SU-DHL-6 (cell line): Measurements from ENCODE around the gene SLC30A3.

Experiments
- EZH2phosphoT487 ChIP-seq: fragments of 200-600 bp; sonication (generic), shearing (Covaris generic); conservative IDR thresholded peaks from 2 replicates; pipeline ENCODE4 v1.6.1; 2018; ENCODE audit warnings: mild to moderate bottlenecking, antibody characterized with exemption, low read length, moderate library complexity, mixed read lengths
- TF ChIP-seq, protein P1 (sequence below): fragments of 200-600 bp; sonication (generic); IDR thresholded peaks from one replicate; pipeline ENCODE4 v1.5.1; 2017; ENCODE audit warnings: antibody characterized with exemption, mild to moderate bottlenecking, low read length, moderate library complexity; ENCODE audit not compliant: insufficient read depth, poor library complexity, severe bottlenecking

DNA sequence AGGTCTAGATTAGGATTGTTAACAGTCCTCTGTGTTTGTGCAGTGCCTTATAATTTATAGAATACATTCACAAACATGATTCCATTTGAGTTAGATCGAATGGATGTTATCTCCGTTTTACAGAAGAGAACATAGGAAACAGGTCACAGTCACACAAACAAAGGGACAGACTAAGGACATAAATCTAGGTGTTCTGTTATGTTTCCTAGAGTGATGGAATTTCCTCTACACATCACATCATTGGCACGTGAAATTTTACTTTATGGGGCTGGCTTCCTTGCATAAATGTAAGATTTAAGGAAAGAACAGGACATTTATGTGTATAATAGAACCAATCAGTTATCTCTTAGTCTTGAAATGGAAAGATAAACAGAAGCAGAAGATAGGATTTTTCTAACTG is 25.8 kb upstream of the SLC30A3 start:
- TF ChIP-seq, protein P1, sequence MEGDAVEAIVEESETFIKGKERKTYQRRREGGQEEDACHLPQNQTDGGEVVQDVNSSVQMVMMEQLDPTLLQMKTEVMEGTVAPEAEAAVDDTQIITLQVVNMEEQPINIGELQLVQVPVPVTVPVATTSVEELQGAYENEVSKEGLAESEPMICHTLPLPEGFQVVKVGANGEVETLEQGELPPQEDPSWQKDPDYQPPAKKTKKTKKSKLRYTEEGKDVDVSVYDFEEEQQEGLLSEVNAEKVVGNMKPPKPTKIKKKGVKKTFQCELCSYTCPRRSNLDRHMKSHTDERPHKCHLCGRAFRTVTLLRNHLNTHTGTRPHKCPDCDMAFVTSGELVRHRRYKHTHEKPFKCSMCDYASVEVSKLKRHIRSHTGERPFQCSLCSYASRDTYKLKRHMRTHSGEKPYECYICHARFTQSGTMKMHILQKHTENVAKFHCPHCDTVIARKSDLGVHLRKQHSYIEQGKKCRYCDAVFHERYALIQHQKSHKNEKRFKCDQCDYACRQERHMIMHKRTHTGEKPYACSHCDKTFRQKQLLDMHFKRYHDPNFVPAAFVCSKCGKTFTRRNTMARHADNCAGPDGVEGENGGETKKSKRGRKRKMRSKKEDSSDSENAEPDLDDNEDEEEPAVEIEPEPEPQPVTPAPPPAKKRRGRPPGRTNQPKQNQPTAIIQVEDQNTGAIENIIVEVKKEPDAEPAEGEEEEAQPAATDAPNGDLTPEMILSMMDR, result no peak
- no peak for TF ChIP-seq EZH2phosphoT487
